Muscle of arm (tissue), 14 donors: ENCODE results near the gene COX7A1. TPM values are rescaled to one million over a fixed set of nuclear protein-coding genes. Genes with fewer than 3 reads are reported as not detected.
"Not testable (repeated sequence)": the region's sequence is repeated elsewhere in the genome, so short reads cannot be mapped to it uniquely, and the experiment has no call there.

Source experiments
- DNase-seq: peaks from one replicate; pipeline ENCODE4 v3.0.0-alpha.2; 2013
- long read RNA-seq, 11 donors: transcript quantifications; one replicate each; lab custom pipeline, GENCODE V29; 2026
- polyA plus RNA-seq, 12 donors: library from polyadenylated mRNA; unstranded; fragments of 120-200 nt; gene quantifications; one replicate each; pipeline ENCODE4 v1.2.1, GENCODE V29; 2013; ENCODE audit not compliant: insufficient read length in 12 of 12

The COX7A1 gene
- polyA plus RNA-seq = 100 to 1,000 TPM in 10 of 12 donors, 10 to 100 TPM in 1, not detected in 1; 89.0 to 273 (median 210) TPM
- long read RNA-seq, donor 1, transcript COX7A1-201 (4 exons, 762 nt) = major isoform, 27 of 27 reads
- long read RNA-seq, donor 1, partial matches to known transcripts = 0 of 27 reads
- long read RNA-seq, donor 1, other reads (novel, unspliced or antisense) = 0 of 27 reads
- long read RNA-seq, donor 2, transcript COX7A1-203 (3 exons, 464 nt) = minor isoform, 18 of 303 reads
- long read RNA-seq, donor 2, transcript COX7A1-201 (4 exons, 762 nt) = major isoform, 264 of 303 reads
- long read RNA-seq, donor 2, partial matches to known transcripts = 20 of 303 reads
- long read RNA-seq, donor 2, other reads (novel, unspliced or antisense) = 0 of 303 reads
- long read RNA-seq, donor 3, transcript COX7A1-201 (4 exons, 762 nt) = major isoform, 156 of 173 reads
- long read RNA-seq, donor 3, transcript COX7A1-203 (3 exons, 464 nt) = minor isoform, 10 of 173 reads
- long read RNA-seq, donor 3, partial matches to known transcripts = 5 of 173 reads
- long read RNA-seq, donor 3, other reads (novel, unspliced or antisense) = 0 of 173 reads
- long read RNA-seq, donor 4, transcript COX7A1-203 (3 exons, 464 nt) = minor isoform, 7 of 131 reads
- long read RNA-seq, donor 4, transcript COX7A1-201 (4 exons, 762 nt) = major isoform, 117 of 131 reads
- long read RNA-seq, donor 4, partial matches to known transcripts = 7 of 131 reads
- long read RNA-seq, donor 4, other reads (novel, unspliced or antisense) = 0 of 131 reads
- long read RNA-seq, donor 5, transcript COX7A1-203 (3 exons, 464 nt) = minor isoform, 46 of 429 reads
- long read RNA-seq, donor 5, transcript COX7A1-204 (4 exons, 211 nt) = minor isoform, 8 of 429 reads
- long read RNA-seq, donor 5, transcript COX7A1-201 (4 exons, 762 nt) = major isoform, 351 of 429 reads
- long read RNA-seq, donor 5, partial matches to known transcripts = 19 of 429 reads
- long read RNA-seq, donor 5, other reads (novel, unspliced or antisense) = 5 of 429 reads
- long read RNA-seq, donor 6, transcript COX7A1-201 (4 exons, 762 nt) = major isoform, 129 of 172 reads
- long read RNA-seq, donor 6, transcript COX7A1-203 (3 exons, 464 nt) = minor isoform, 18 of 172 reads
- long read RNA-seq, donor 6, partial matches to known transcripts = 23 of 172 reads
- long read RNA-seq, donor 6, other reads (novel, unspliced or antisense) = 0 of 172 reads
- long read RNA-seq, donor 7, transcript COX7A1-203 (3 exons, 464 nt) = minor isoform, 10 of 188 reads
- long read RNA-seq, donor 7, transcript COX7A1-201 (4 exons, 762 nt) = major isoform, 168 of 188 reads
- long read RNA-seq, donor 7, partial matches to known transcripts = 9 of 188 reads
- long read RNA-seq, donor 7, other reads (novel, unspliced or antisense) = 0 of 188 reads
- long read RNA-seq, donor 8, transcript COX7A1-203 (3 exons, 464 nt) = minor isoform, 36 of 249 reads
- long read RNA-seq, donor 8, transcript COX7A1-201 (4 exons, 762 nt) = major isoform, 213 of 249 reads
- long read RNA-seq, donor 8, partial matches to known transcripts = 0 of 249 reads
- long read RNA-seq, donor 8, other reads (novel, unspliced or antisense) = 0 of 249 reads
- long read RNA-seq, donor 9, transcript COX7A1-201 (4 exons, 762 nt) = major isoform, 89 of 108 reads
- long read RNA-seq, donor 9, transcript COX7A1-203 (3 exons, 464 nt) = minor isoform, 7 of 108 reads
- long read RNA-seq, donor 9, partial matches to known transcripts = 11 of 108 reads
- long read RNA-seq, donor 9, other reads (novel, unspliced or antisense) = 0 of 108 reads
- long read RNA-seq, donor 10, transcript COX7A1-201 (4 exons, 762 nt) = major isoform, 206 of 263 reads
- long read RNA-seq, donor 10, transcript COX7A1-203 (3 exons, 464 nt) = minor isoform, 44 of 263 reads
- long read RNA-seq, donor 10, partial matches to known transcripts = 9 of 263 reads
- long read RNA-seq, donor 10, other reads (novel, unspliced or antisense) = 0 of 263 reads
- long read RNA-seq, donor 11, transcript COX7A1-204 (4 exons, 211 nt) = minor isoform, 5 of 337 reads
- long read RNA-seq, donor 11, transcript COX7A1-201 (4 exons, 762 nt) = major isoform, 283 of 337 reads
- long read RNA-seq, donor 11, transcript COX7A1-203 (3 exons, 464 nt) = minor isoform, 27 of 337 reads
- long read RNA-seq, donor 11, partial matches to known transcripts = 22 of 337 reads
- long read RNA-seq, donor 11, other reads (novel, unspliced or antisense) = 0 of 337 reads

GRCh38 chr19:36152352-36153091, at the start of gene COX7A1:
TSS of gene COX7A1 (minus strand) at chr19:36152447. CDS start at chr19:36152407, 40 bp downstream.
- DNase-seq = peak; percentile 78

DNA sequence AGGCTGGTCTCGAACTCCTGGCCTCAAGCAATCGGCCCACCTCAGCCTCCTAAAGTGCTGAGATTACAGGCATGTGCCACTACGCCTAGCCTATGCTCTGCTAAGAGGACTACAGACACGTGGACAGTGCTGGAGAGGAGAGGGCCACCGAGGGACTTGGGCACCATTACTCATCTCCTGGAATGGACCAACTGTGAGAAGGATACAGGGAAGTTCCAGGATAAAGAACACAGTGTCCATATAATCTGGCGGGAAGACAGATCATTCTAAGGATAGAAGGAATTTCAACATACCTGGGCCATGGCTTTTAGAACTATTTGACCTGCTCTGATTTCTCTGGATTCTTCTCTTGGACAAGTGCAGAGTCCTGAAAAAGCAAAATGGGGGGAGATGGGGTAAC, 49.4 kb upstream of the COX7A1 start:
- no peak for DNase-seq

DNA sequence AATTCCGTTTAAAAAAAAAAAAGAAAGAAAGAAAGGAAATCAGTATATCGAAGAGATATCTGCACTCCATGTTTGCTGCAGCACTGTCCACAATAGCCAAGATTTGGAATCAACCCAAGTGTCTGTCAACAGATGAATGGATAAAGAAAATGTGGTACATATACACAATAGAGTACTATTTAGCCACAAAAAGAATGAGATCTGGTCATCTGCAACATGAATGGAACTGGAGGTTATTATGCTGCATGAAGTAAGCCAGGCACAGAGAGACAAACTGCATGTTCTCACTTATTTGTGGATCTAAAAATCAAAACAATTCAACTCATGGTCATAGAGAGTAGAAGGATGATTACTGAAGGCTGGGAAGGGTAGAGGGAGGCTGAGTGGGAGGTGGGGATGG, 45.9 kb upstream of the COX7A1 start:
- no peak for DNase-seq

- no peak for DNase-seq
Measured at GRCh38 chr19:36196249-36196648, 44.0 kb upstream of the COX7A1 start.

DNA sequence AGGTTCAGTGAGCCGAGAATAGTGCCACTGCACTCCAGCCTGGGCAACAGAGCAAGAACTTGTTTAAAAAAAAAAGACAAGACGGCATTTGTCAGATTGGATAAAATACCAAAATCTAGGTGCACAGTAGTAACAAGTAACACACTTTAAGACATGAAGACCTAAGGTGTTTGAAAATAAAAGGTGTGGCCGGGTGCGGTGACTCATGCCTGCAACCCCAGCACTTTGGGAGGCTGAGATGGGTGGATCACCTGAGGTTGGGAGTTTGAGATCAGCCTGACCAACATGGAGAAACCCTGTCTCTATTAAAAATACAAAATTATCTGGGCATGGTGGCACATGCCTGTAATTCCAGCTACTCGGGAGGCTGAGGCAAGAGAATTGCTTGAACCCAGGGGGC, 34.5 kb upstream of the COX7A1 start:
- not testable (repeated sequence) for DNase-seq

DNA sequence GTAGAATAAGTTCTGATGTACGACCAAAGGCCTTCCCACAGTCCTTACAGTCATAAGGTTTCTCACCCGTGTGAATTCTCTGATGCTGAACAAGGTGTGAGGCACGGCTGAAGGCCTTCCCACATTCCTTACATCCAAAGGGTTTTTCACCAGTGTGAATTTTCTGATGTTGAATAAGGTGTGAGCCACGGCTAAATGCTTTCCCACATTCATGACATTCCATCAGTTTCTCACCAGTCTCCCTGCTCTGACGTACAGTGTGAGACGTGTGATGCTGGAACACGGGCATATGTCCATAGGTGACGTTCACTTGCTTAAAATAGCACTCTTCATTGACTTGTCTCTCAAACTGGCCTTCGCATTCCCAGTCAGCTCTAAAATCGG, 31.0 kb upstream of the COX7A1 start:
- DNase-seq = no peak

DNA sequence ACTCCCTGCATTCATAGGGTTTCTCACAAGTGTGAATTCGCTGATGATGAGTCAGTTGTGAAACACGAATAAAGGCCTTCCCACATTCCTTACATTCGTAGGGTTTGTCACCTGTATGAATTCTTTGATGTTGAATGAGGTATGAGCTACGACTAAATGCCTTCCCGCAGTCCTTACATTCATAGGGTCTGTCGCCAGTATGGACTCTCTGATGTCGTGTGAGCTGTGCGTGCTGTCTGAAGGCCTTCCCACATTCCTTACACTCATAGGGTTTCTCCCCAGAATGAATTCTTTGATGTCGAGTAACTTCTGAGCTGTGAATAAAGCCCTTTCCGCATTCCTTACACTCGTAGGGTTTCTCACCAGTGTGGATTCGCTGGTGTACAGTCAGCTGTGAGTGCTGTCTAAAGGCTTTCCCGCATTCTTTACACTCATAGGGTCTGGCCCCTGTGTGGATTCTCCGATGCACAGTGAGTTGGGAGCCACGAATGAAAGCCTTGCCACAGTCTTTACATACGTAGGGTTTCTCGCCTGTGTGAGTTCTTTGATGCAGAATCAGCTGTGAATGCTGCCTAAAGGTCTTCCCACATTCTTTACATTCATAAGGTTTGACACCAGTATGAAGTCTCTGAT, 30.5 kb upstream of the COX7A1 start:
- no peak for DNase-seq

GRCh38 chr19:36179077-36179476, 26.8 kb upstream of the COX7A1 start:
- not testable (repeated sequence) for DNase-seq

- DNase-seq = not testable (repeated sequence)
Measured at GRCh38 chr19:36173846-36174245, 21.6 kb upstream of the COX7A1 start.

DNA sequence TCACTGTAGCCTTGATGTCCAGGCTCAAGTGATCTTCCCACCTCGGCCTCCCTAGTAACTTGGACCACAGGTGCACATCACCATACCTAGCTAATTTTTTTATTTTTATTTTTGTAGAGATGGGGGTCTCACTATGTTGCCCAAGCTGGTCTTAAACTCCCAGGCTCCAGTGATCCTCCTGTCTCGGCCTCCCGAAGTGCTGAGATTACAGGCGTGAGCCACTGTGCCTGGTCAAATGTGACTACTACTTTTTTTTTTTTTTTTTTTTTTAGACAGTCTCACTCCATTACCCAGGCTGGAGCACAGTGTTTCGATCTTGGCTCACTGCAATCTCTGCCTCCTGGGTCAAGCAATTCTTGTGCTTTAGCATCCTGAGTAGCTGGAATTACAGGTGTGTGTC, 20.6 kb upstream of the COX7A1 start:
- DNase-seq = no peak

DNA sequence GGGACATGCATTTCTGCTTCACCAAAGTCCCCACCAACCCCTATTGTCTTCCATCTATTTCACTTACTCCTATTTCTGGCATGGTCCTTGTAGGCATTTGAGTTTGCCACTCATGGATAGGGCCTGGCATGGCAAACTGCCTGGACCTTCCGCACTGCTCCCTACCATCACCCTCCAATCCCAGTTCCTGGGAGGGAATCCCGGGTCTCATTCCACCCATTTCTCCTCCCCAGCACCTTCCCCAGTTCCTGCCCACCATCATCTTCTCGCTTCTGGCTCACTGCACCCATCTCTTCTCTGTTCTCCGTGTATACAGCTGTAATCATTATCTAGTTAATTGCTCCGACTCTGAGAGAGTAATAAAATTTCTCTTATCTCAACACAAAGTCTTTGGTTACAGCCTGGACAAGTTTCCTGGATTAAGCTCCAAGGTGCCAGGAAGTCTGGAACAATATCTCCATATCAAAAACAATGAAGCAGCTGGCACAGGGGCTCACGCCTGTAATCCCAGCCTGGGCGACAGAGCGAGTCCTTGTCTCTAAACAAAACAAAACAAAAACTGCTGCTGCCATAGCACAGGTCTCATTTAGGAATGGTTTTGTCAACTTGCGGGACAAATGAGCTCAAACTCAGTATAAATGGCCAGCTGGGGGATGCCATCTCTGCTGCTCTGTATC, 17.0 kb upstream of the COX7A1 start:
- DNase-seq = no peak

DNA sequence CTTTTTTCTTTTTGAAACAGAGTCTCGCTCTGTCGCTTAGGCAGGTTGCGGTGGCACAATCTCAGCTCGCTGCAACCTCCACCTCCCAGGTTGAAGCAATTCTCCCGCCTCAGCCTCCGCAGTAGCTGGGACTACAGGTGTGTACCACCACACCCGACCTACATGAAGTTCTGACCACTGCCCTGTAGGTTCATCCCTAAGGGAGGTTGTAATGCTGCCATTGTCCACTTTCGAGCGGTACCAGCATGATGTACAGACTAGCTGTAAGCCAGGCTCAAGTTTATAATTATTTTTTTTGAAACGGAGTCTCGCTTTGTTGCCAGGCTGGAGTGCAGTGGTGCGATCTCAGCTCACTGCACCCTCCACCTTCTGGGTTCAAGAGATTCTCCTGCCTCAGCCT, 11.6 kb upstream of the COX7A1 start:
- DNase-seq = no peak

DNA sequence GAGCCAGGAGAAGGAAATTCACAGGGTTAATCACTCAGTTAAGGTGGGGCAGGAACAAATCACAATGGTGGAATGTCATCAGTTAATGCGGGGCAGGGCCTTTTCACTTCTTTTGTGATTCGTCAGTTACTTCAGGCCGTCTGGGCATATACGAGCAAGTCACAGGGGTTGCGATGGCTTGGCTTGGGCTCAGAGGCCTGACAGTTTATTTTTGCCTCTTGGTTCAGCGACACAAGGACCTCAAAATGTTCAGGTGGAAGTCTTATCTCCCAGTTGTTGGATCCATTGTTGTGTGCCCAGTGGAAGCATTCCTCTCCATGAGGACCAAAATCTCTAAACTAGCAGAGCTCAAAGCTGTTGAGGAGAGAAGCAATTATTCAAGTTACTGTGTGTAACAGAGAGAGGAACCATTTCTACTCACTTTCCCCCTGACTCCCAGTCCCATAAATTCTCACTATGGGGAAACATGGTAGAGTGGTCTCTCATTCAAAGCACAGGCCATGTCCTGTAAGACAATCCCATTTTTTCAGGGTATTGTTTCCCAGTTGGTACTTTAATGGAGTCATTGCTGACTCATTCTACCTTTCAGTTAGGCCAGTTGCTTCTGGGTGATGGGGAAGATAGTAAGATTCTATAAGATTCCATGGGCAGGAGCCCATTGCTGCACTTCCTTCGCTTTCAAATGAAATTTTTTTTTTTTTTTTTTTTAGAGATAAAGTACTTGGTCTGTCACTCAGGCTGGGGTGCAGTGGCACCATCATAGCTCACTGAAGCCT, 8.8 kb upstream of the COX7A1 start:
- no peak for DNase-seq

DNA sequence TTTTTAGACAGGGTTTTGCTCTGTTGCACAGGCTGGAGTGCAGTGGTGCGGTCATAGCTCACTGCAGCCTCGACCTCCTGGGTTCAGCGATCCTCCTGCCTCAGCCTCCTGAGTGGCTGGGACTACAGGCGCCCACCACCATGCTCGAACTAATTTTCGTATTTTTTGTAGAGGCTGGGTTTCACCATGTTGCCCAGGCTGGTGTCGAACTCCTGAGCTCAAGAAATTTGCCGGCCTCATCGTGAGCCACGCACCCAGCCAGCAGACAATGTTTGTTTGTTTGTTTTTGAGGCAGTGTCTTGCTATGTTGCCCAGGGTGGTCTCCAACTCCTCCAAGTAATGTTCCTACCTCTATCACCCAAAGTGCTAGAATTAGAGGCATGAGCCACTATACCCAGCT, 879 bp upstream of the COX7A1 start:
- no peak for DNase-seq

- no peak for DNase-seq
Measured at GRCh38 chr19:36152019-36152351, 262 bp downstream of the COX7A1 start.

GRCh38 chr19:36151144-36152018, 866 bp downstream of the COX7A1 start:
- DNase-seq = peak; percentile 65
